Measurements from ENCODE around the gene NHS. TPM values are rescaled to one million over a fixed set of nuclear protein-coding genes. Genes with fewer than 3 reads are reported as not detected.

The NHS gene
- total and polyA plus RNA-seq, 3 donors from 2014 or later, result 4.8 to 25.7 (median 21.8) TPM

DNA sequence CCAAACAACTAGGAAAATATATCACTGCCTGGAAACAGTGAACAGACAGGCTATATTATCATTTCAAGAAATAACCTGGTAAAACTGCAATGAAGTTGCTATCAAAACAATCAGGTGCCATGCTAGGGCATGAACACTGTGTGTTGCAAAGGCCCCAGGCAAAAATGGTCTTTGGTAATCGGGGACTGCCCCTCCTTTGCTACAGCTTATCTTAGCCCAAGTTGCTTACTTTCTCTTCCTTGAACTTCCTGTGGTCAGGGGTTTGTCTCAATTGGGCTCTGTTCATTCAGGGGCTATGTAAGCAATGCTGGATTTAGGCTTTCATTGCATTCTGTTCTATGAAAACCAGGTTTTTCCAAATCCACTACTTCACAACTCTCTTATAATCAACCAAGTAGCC, 392.7 kb downstream of the NHS start:
- H3K27me3 ChIP-seq, result no peaks in the 10 kb centered on the region
- H3K9me3 ChIP-seq, result no peaks in the 10 kb centered on the region
- TF ChIP-seq, protein P1, sequence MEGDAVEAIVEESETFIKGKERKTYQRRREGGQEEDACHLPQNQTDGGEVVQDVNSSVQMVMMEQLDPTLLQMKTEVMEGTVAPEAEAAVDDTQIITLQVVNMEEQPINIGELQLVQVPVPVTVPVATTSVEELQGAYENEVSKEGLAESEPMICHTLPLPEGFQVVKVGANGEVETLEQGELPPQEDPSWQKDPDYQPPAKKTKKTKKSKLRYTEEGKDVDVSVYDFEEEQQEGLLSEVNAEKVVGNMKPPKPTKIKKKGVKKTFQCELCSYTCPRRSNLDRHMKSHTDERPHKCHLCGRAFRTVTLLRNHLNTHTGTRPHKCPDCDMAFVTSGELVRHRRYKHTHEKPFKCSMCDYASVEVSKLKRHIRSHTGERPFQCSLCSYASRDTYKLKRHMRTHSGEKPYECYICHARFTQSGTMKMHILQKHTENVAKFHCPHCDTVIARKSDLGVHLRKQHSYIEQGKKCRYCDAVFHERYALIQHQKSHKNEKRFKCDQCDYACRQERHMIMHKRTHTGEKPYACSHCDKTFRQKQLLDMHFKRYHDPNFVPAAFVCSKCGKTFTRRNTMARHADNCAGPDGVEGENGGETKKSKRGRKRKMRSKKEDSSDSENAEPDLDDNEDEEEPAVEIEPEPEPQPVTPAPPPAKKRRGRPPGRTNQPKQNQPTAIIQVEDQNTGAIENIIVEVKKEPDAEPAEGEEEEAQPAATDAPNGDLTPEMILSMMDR (IDR thresholded peaks at IDR 0.05), result no peak
- TF ChIP-seq POLR2A (IDR thresholded peaks at IDR 0.05), result no peak
- WGBS, 2 donors, result 33 to 50% methylated on average over 1 of the region's 1 CpG
- no peaks in the 10 kb centered on the region for H3K4me1 ChIP-seq
- H3K27ac ChIP-seq, result no peak overlapping the region
- no peak overlapping the region for H3K4me3 ChIP-seq
- DNase-seq, result no peak
- intact Hi-C loops (cut with DNase I; ENCODE audit: low total_unique reads), result no loop called here
- H3K36me3 ChIP-seq (ENCODE audit: low read depth, missing control alignments), result no peaks in the 10 kb centered on the region

GRCh38 chrX:17768997-17769396, 394.0 kb downstream of the NHS start:
- DNase-seq, result no peak
- H3K9me3 ChIP-seq, result no peaks in the 10 kb centered on the region
- H3K4me1 ChIP-seq, result no peaks in the 10 kb centered on the region
- TF ChIP-seq POLR2A (IDR thresholded peaks at IDR 0.05), result no peak
- TF ChIP-seq, protein P1 (IDR thresholded peaks at IDR 0.05), result no peak
- no peak overlapping the region for H3K27ac ChIP-seq
- intact Hi-C loops (cut with DNase I; ENCODE audit: low total_unique reads), result no loop called here
- no peaks in the 10 kb centered on the region for H3K27me3 ChIP-seq
- no peak overlapping the region for H3K4me3 ChIP-seq
- 79 to 84% methylated on average over 2 to 5 of the region's 5 CpGs for WGBS, 2 donors
- no peaks in the 10 kb centered on the region for H3K36me3 ChIP-seq (ENCODE audit: low read depth, missing control alignments)

GRCh38 chrX:17769701-17770269, 394.8 kb downstream of the NHS start:
- TF ChIP-seq, protein P1 (IDR thresholded peaks at IDR 0.05), result no peak

GRCh38 chrX:17773221-17773876, 398.3 kb downstream of the NHS start:
- WGBS, 2 donors, result 86 to 90% methylated on average over 8 of the region's 8 CpGs
- Histone ChIP-seq H3K9me3 (no peaks in the 10 kb centered on the region), H3K4me3 (no peak overlapping the region), H3K27me3 (no peaks in the 10 kb centered on the region), H3K4me1 (no peaks in the 10 kb centered on the region), H3K36me3 (ENCODE audit: low read depth, missing control alignments) (no peaks in the 10 kb centered on the region), H3K27ac (no peak overlapping the region)
- no peak for DNase-seq
- TF ChIP-seq POLR2A (IDR thresholded peaks at IDR 0.05), result no peak
- TF ChIP-seq, protein P1 (IDR thresholded peaks at IDR 0.05), result no peak
- intact Hi-C loops (cut with DNase I; ENCODE audit: low total_unique reads), result no loop called here

More at GRCh38 chrX:17769701-17770269, 394.8 kb downstream of the NHS start:
- no peak for DNase-seq
- Histone ChIP-seq H3K4me3 (no peak overlapping the region), H3K36me3 (ENCODE audit: low read depth, missing control alignments) (no peaks in the 10 kb centered on the region), H3K27ac (no peak overlapping the region), H3K27me3 (no peaks in the 10 kb centered on the region), H3K4me1 (no peaks in the 10 kb centered on the region), H3K9me3 (no peaks in the 10 kb centered on the region)
- WGBS, 2 donors, result 80 to 85% methylated on average over 3 of the region's 3 CpGs
- intact Hi-C loops (cut with DNase I; ENCODE audit: low total_unique reads), result no loop called here

- intact Hi-C loops (cut with DNase I; ENCODE audit: low total_unique reads), result no loop called here
- Histone ChIP-seq H3K27me3 (no peaks in the 10 kb centered on the region), H3K9me3 (no peaks in the 10 kb centered on the region), H3K27ac (no peak overlapping the region), H3K36me3 (ENCODE audit: low read depth, missing control alignments) (no peaks in the 10 kb centered on the region), H3K4me3 (no peak overlapping the region), H3K4me1 (no peaks in the 10 kb centered on the region)
- no peak for DNase-seq
- WGBS, 2 donors, result 91 to 100% methylated on average over 1 of the region's 1 CpG
- no peak for TF ChIP-seq POLR2A (IDR thresholded peaks at IDR 0.05)
- TF ChIP-seq, protein P1 (IDR thresholded peaks at IDR 0.05), result no peak
Observed at GRCh38 chrX:17774053-17774452, 399.1 kb downstream of the NHS start.
